HEK293T (cell line): ENCODE measurements around the gene ACIN1.

ENCODE experiments used
- CTCF ChIA-PET: fragments of 350-600 bp; formaldehyde crosslinking; extraction: SDS; loops from one replicate; lab custom pipeline; 2021; ENCODE audit warnings: antibody characterized with exemption, inconsistent platforms; lab: Yijun Ruan, JAX
- POLR2A ChIA-PET: fragments of 350-600 bp; formaldehyde crosslinking; extraction: SDS; loops from one replicate; lab custom pipeline; 2020; ENCODE audit warnings: antibody characterized with exemption, inconsistent platforms; lab: Yijun Ruan, JAX
- DNase-seq: peaks from one replicate; pipeline ENCODE4 v3.0.0; 2012; ENCODE audit warnings: mixed read lengths; ENCODE audit errors: extremely low spot score
- ARNT ChIP-seq: fragments of 450-650 bp; IDR thresholded peaks from 2 replicates; pipeline ENCODE4 v1.6.1; 2017; ENCODE audit warnings: mild to moderate bottlenecking
- BHLHE40 ChIP-seq: fragments of 450-650 bp; IDR thresholded peaks from 2 replicates; pipeline ENCODE4 v1.6.1; 2016; ENCODE audit warnings: mild to moderate bottlenecking, moderate library complexity, borderline replicate concordance
- CTBP1 ChIP-seq: fragments of 450-650 bp; IDR thresholded peaks from 2 replicates; pipeline ENCODE4 v1.6.1; 2016; ENCODE audit warnings: borderline replicate concordance
- ELF4 ChIP-seq: fragments of 450-650 bp; IDR thresholded peaks from 2 replicates; pipeline ENCODE4 v1.6.1; 2017; ENCODE audit warnings: antibody characterized with exemption
- FOXA1 ChIP-seq: fragments of 450-650 bp; IDR thresholded peaks from 2 replicates; pipeline ENCODE4 v1.6.1; 2016; ENCODE audit warnings: mild to moderate bottlenecking
- FOXK2 ChIP-seq: fragments of 450-650 bp; IDR thresholded peaks from 2 replicates; pipeline ENCODE4 v1.6.1; 2016; ENCODE audit warnings: mild to moderate bottlenecking
- FOXM1 ChIP-seq: fragments of 450-650 bp; IDR thresholded peaks from 2 replicates; pipeline ENCODE4 v1.6.1; 2017; ENCODE audit warnings: mild to moderate bottlenecking, borderline replicate concordance
- HDGF ChIP-seq: fragments of 450-650 bp; IDR thresholded peaks from 2 replicates; pipeline ENCODE4 v1.6.1; 2017; ENCODE audit warnings: antibody characterized with exemption, borderline replicate concordance
- L3MBTL2 ChIP-seq: fragments of 450-650 bp; conservative IDR thresholded peaks from 2 replicates; pipeline ENCODE4 v1.6.1; 2016; ENCODE audit warnings: mild to moderate bottlenecking
- LEF1 ChIP-seq: fragments of 450-650 bp; IDR thresholded peaks from 2 replicates; pipeline ENCODE4 v1.6.1; 2017; ENCODE audit warnings: mild to moderate bottlenecking, borderline replicate concordance
- NFRKB ChIP-seq: fragments of 450-650 bp; IDR thresholded peaks from 2 replicates; pipeline ENCODE4 v1.6.1; 2016; ENCODE audit warnings: mild to moderate bottlenecking, moderate library complexity
- PKNOX1 ChIP-seq: fragments of 450-650 bp; IDR thresholded peaks from 2 replicates; pipeline ENCODE4 v1.6.1; 2016
- SP1 ChIP-seq: fragments of 450-650 bp; IDR thresholded peaks from 2 replicates; pipeline ENCODE4 v1.6.1; 2017
- SUZ12 ChIP-seq: fragments of 450-650 bp; IDR thresholded peaks from 2 replicates; pipeline ENCODE4 v1.6.1; 2016; ENCODE audit warnings: mild to moderate bottlenecking
- TARDBP ChIP-seq: fragments of 450-650 bp; IDR thresholded peaks from 2 replicates; pipeline ENCODE4 v1.6.1; 2016
- ZNF384 ChIP-seq: fragments of 450-650 bp; IDR thresholded peaks from 2 replicates; pipeline ENCODE4 v1.6.1; 2016

Gene ACIN1

GRCh38 chr14:23078692-23079116 is 16.2 kb downstream of the ACIN1 start:
- ChIA-PET POLR2A (interaction anchor here (1.2 to 2.9 kb wide), 2 partner anchors 16 kb away, joined by 3 to 27 read pairs; partner anchors contain the start of genes ACIN1 and C14orf119), CTCF (interaction anchor here (1.4 to 2.8 kb wide), 2 partner anchors 8 to 10 kb away, joined by 3 to 27 read pairs; no protein-coding TSS in a partner anchor)
- no peak for DNase-seq
- no peak for TF ChIP-seq ARNT
- no peak for TF ChIP-seq ZNF384
- TF ChIP-seq CTBP1: no peak
- no peak for TF ChIP-seq FOXA1
- no peak for TF ChIP-seq PKNOX1

GRCh38 chr14:23077962-23078361 is 17.0 kb downstream of the ACIN1 start:
- ChIA-PET POLR2A (interaction anchor here (1.2 to 2.9 kb wide), 3 partner anchors 16 to 122 kb away, joined by 3 to 27 read pairs (median 3); partner anchors contain the start of genes ACIN1 and C14orf119), CTCF (interaction anchor here (0.9 to 2.8 kb wide), 9 partner anchors 8 to 104 kb away, joined by 3 to 27 read pairs (median 4); no protein-coding TSS in a partner anchor)
- TF ChIP-seq PKNOX1 (no peak), FOXM1 (no peak), HDGF (no peak), ELF4 (no peak), TARDBP (no peak)
- DNase-seq: no peak

DNA sequence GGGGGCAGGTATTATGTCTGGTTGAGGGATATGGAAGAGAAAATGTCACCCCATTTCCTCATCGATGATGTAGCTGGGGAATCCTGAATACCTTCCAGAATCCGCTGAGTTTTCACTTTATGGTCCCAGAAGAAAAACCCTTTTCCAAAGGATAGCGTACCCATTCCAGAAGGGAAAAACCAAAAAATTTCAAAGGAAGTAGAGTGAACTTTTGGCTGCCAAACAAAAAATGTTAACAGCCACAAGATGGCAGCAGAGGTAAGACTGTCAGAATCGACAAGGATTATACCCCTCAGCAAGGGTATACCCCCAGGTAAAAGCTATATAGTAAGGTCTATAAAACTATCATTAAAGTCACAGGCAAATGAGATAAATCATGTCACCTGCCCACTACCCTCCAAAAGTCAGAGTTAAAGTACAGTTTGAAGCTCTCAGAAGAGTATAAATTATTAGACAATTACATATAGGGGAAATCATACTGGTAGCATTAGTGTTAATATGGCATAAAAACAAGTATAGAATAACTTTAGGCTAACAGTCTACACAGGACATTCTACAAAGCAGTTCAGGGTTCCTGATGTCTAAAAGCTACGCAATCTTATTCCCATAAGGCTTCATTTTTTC is 18.0 kb downstream of the ACIN1 start:
- peak; percentile 40 for DNase-seq
- ChIA-PET CTCF (interaction anchor here (0.6 to 2.8 kb wide), 22 partner anchors 8 to 520 kb away, joined by 3 to 27 read pairs (median 4); partner anchors contain the start of genes ACIN1, C14orf119 and SLC7A8), POLR2A (interaction anchor here (1.3 to 2.9 kb wide), 2 partner anchors 18 to 121 kb away, joined by 3 to 27 read pairs; partner anchors contain the start of genes ACIN1 and C14orf119)
- TF ChIP-seq SUZ12 (no peak), FOXK2 (no peak), PKNOX1 (peak; percentile 38; the same call in 1 of the 2 replicates)

DNA sequence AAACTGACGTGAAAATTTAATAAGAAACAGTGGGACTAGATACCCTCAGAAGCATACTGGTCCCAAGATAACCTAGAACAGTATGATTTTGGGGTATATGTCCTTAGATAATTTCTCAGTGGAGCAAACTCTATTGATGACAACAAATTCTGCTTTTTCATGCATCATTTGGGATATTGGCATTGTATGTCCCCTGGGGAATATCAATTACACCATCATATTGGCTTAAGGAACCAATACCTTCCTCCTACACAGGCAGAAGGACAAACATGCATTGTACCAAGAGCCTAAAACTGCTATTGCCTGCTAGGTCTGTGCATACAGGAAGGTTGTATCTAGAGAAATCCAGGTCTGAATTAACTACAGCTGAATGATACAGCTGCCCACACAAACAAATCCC is 20.0 kb downstream of the ACIN1 start:
- POLR2A ChIA-PET: interaction anchor here (1.3 kb wide), 1 partner anchor 20 kb away, joined by 6 read pairs; the partner anchor contains the start of genes ACIN1 and C14orf119
- CTCF ChIA-PET: no interaction called here
- DNase-seq: no peak
- TF ChIP-seq TARDBP (no peak), FOXK2 (no peak), ZNF384 (no peak), SUZ12 (no peak), PKNOX1 (no peak), BHLHE40 (no peak), L3MBTL2 (no peak), ELF4 (no peak), FOXA1 (no peak), LEF1 (no peak), CTBP1 (no peak), ARNT (no peak), FOXM1 (no peak), NFRKB (no peak)

- POLR2A ChIA-PET: interaction anchor here (0.6 to 3.4 kb wide), 20 partner anchors 9 to 249 kb away, joined by 3 to 71 read pairs (median 4); partner anchors contain the start of genes ACIN1, AJUBA, C14orf119 and CDH24
- DNase-seq: peak; percentile 31
- TF ChIP-seq FOXK2 (no peak), ARNT (no peak), SUZ12 (no peak), L3MBTL2 (no peak; the same call in 1 of the 2 replicates), ZNF384 (no peak), LEF1 (no peak), SP1 (no peak), PKNOX1 (no peak), TARDBP (no peak), HDGF (no peak), ELF4 (no peak), CTBP1 (no peak), BHLHE40 (no peak), FOXM1 (no peak), FOXA1 (no peak), NFRKB (no peak)
- CTCF ChIA-PET: interaction anchor here (0.8 to 2.1 kb wide), 10 partner anchors 13 to 143 kb away, joined by 3 to 12 read pairs (median 4); partner anchors contain the start of genes ACIN1, C14orf119 and PRMT5
Measured at GRCh38 chr14:23071921-23072539, 22.9 kb downstream of the ACIN1 start.
